Epithelial cell of proximal tubule (primary cell): ENCODE measurements around the gene ZNF771. TPM values are rescaled to one million over a fixed set of nuclear protein-coding genes. Genes with fewer than 3 reads are reported as not detected.
"Not testable (repeated sequence)": the region's sequence is repeated elsewhere in the genome, so short reads cannot be mapped to it uniquely, and the experiment has no call there.

Experiments used
- DNase-seq: peaks from one replicate; pipeline ENCODE4 v3.0.0-alpha.2; 2011; ENCODE audit warnings: low read depth
- H3K4me3 ChIP-seq: 2 replicates; pipeline ENCODE4 v1.5.1; 2011; ENCODE audit warnings: low read depth, mild to moderate bottlenecking, low read length
- CTCF ChIP-seq: conservative IDR thresholded peaks from 2 replicates; pipeline ENCODE4 v1.5.1; 2012; ENCODE audit warnings: low read depth, mild to moderate bottlenecking, low read length
- total RNA-seq: library from RNA; depleted of rRNA; stranded (reverse); fragments of >200 nt; gene quantifications from 2 replicates; pipeline ENCODE4 v1.2.3, GENCODE V29; 2015

Gene ZNF771
- total RNA-seq, 1 donor from 2014 or later = 6.1 TPM

- no peak overlapping the region for H3K4me3 ChIP-seq
- TF ChIP-seq CTCF = no peak
- DNase-seq = peak; percentile 32
Measured at GRCh38 chr16:30447512-30448226, 40.3 kb downstream of the ZNF771 start.

GRCh38 chr16:30449116-30449435 lies 41.7 kb downstream of the ZNF771 start:
- no peak overlapping the region for H3K4me3 ChIP-seq
- DNase-seq = no peak
- TF ChIP-seq CTCF = no peak

- H3K4me3 ChIP-seq, DNase-seq: not testable (repeated sequence)
Measured at GRCh38 chr16:30452709-30453580, 45.5 kb downstream of the ZNF771 start.

GRCh38 chr16:30456302-30456701 lies 48.9 kb downstream of the ZNF771 start:
- no peak for TF ChIP-seq CTCF

GRCh38 chr16:30457256-30457655 lies 49.9 kb downstream of the ZNF771 start:
- TF ChIP-seq CTCF = no peak
- DNase-seq = no peak
- H3K4me3 ChIP-seq = no peak overlapping the region

More at GRCh38 chr16:30456302-30456701, 48.9 kb downstream of the ZNF771 start:
- no peak for DNase-seq
- no peak overlapping the region for H3K4me3 ChIP-seq

- no peak for TF ChIP-seq CTCF
- H3K4me3 ChIP-seq = no peak overlapping the region
- DNase-seq = no peak
Measured at GRCh38 chr16:30457743-30458560, 50.5 kb downstream of the ZNF771 start.
